Left renal cortex interstitium (tissue), 4 donors: ENCODE measurements around the gene MBNL1. TPM values are rescaled to one million over a fixed set of nuclear protein-coding genes. Genes with fewer than 3 reads are reported as not detected.

Experiments
- DNase-seq, 4 donors: peaks; one replicate each; pipeline ENCODE4 v3.0.0-alpha.2; 2013; ENCODE audit warnings: low read depth in 4 of 4, low spot score in 2 of 4, missing footprints in 1 of 4
- polyA plus RNA-seq, 4 donors: library from polyadenylated mRNA; unstranded; fragments of 120-200 nt; gene quantifications; one replicate each; pipeline ENCODE4 v1.2.1, GENCODE V29; 2013; ENCODE audit not compliant: insufficient read length in 4 of 4

The MBNL1 gene
- polyA plus RNA-seq, 4 donors, result 47.8 to 55.1 (median 51.4) TPM

GRCh38 chr3:152295344-152295743 lies 26.6 kb downstream of the MBNL1 start:
- DNase-seq, result no peak

GRCh38 chr3:152295806-152296205 lies 27.1 kb downstream of the MBNL1 start:
- no peak for DNase-seq

GRCh38 chr3:152296382-152296781 lies 27.7 kb downstream of the MBNL1 start:
- DNase-seq, result no peak

- DNase-seq, result no peak
These were observed 28.2 kb downstream of the MBNL1 start for GRCh38 chr3:152296971-152297370.

GRCh38 chr3:152298393-152299248 lies 29.9 kb downstream of the MBNL1 start:
- DNase-seq, result peak; percentile 56 to 83 (median 72)

GRCh38 chr3:152299249-152299976 lies 30.7 kb downstream of the MBNL1 start:
- DNase-seq, result no peak

- DNase-seq, result no peak
These were observed 31.5 kb downstream of the MBNL1 start for GRCh38 chr3:152300029-152300731.

- DNase-seq, result no peak
These were observed 33.0 kb downstream of the MBNL1 start for GRCh38 chr3:152301745-152302181.

GRCh38 chr3:152302521-152303021 lies 33.8 kb downstream of the MBNL1 start:
- no peak for DNase-seq

GRCh38 chr3:152304160-152304559 lies 35.4 kb downstream of the MBNL1 start:
- DNase-seq, result no peak

- no peak for DNase-seq
These were observed 36.3 kb downstream of the MBNL1 start for GRCh38 chr3:152305075-152305474.

GRCh38 chr3:152307829-152308474 lies 39.2 kb downstream of the MBNL1 start:
- no peak for DNase-seq

- DNase-seq, result no peak
These were observed 39.7 kb downstream of the MBNL1 start for GRCh38 chr3:152308475-152308844.

- no peak for DNase-seq
These were observed 40.3 kb downstream of the MBNL1 start for GRCh38 chr3:152309031-152309430.

GRCh38 chr3:152309535-152310307 lies 41.0 kb downstream of the MBNL1 start:
- DNase-seq, result no peak

GRCh38 chr3:152313430-152313829 lies 44.7 kb downstream of the MBNL1 start:
- DNase-seq, result no peak

GRCh38 chr3:152313914-152314313 lies 45.2 kb downstream of the MBNL1 start:
- DNase-seq, result no peak

- DNase-seq, result no peak
These were observed 46.1 kb downstream of the MBNL1 start for GRCh38 chr3:152314677-152315353.

GRCh38 chr3:152315623-152316022 lies 46.9 kb downstream of the MBNL1 start:
- no peak for DNase-seq
